Brain pericyte (primary cell): Measurements from ENCODE around the gene NTRK3.

Experiments used
- DNase-seq: peaks from one replicate; pipeline ENCODE4 v3.0.0-alpha.2; 2012; ENCODE audit warnings: low read depth, low spot score

Gene NTRK3

DNA sequence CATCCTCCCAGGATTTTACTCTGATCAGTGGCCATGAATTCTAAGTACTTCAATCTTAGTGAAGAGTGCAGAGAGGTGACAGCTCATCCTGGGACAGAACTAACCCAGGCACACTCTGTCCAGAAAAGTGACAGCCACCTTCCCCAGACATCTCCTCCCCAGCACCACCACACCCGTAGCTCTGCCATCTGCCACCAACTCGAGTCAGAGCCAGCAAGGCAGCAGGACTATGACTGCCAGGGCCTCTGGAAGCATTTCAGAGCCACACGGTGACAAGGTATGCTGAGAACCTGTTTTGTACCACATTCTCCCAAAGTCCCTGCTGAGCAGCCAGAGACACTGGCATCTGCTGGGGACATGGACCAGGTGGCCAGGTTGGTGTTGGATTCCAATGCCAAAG is 71.0 kb downstream of the NTRK3 start:
- DNase-seq, result no peak

DNA sequence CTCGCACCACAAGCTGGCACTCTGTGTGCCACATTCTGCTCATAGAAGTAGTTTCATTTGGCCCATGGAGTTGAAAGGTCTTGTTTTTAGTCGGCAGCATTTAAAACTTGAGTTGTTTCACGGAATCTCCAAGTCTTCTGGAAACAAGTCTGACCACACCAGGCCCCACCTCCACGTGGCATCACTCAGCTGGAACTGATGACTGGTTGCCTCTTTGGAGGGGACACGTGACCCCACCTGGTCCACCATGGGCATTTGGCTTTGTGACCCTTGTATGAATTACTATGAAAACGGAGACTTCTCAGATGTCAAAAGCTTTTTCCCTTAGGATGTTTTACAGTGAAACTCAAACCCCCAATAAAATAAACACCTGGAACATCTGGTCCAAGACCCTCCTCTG is 74.9 kb downstream of the NTRK3 start:
- DNase-seq, result no peak

DNA sequence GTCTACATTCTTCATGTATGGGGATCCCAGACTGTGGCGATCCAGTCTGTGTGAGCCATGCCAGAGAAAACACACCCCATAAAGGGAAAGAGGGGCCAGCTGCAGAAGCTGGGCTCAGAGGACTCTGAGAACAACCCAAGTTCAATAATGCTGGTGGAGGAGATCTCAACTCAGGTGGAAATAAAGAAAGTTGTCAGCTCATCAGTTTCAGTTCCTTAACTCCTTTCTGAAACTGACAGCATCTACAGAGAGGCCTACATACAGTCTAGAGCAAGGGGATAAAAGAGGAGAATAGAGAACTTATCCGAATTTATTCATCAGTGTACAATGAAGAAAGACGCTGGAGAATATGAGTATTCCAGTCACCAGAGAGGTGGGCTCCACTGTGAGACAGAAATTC is 77.0 kb downstream of the NTRK3 start:
- no peak for DNase-seq

DNA sequence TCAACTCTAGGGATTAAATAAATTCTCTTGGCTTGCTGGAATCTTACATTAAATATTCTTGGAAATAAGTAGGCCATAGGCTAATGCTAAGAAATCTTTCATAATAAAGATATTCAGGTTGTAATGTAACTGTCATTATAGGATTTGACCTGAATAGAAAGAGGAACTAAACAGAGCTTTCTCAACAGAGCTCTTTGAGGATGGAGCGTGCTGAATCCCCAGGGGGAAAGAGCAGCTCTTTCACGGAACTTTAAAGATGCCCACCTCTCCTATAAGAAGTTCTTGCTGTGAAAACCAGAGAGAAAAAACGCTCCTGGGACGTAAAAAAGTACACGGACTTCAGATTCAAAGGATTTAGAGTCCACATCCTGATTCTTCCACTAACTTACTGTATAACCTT is 77.9 kb downstream of the NTRK3 start:
- DNase-seq, result no peak

DNA sequence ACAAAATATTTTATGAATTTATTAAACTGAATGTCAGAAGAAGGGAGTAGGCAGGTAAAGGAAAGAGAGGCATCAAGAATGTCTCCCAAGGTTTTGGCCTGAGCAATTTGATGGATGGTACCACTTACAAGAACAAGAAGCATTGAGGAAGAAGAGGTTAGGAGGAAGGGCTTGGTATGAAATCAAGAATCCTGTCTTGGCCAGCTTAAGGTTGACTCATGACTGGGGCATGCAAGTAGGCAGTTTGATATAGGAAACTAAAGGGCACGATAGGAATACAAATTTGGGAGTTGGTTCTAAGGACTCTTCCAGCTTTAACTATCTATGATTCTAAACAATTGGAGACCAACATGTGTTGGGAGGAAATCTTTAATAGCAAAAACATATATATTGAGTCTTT is 79.1 kb downstream of the NTRK3 start:
- no peak for DNase-seq

DNA sequence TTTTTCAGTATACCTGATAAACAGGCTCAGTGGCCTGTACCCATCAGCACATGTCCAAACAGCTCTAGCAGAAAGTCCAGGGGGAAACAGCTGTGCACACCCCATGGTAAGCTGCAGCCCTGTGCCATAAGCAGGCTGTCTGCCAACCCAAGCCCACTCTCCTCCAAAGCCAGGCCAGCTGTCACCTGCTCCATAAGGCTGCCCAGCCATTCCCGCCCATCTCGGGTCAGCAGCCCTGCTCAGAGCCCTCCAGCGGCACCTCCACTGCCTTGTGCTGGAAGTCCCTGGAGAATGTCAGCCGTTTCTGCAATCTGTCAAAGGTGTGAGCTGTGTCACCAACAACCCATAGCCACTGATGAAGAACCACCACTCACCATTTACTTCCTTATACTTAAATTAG is 82.0 kb downstream of the NTRK3 start:
- DNase-seq, result no peak

DNA sequence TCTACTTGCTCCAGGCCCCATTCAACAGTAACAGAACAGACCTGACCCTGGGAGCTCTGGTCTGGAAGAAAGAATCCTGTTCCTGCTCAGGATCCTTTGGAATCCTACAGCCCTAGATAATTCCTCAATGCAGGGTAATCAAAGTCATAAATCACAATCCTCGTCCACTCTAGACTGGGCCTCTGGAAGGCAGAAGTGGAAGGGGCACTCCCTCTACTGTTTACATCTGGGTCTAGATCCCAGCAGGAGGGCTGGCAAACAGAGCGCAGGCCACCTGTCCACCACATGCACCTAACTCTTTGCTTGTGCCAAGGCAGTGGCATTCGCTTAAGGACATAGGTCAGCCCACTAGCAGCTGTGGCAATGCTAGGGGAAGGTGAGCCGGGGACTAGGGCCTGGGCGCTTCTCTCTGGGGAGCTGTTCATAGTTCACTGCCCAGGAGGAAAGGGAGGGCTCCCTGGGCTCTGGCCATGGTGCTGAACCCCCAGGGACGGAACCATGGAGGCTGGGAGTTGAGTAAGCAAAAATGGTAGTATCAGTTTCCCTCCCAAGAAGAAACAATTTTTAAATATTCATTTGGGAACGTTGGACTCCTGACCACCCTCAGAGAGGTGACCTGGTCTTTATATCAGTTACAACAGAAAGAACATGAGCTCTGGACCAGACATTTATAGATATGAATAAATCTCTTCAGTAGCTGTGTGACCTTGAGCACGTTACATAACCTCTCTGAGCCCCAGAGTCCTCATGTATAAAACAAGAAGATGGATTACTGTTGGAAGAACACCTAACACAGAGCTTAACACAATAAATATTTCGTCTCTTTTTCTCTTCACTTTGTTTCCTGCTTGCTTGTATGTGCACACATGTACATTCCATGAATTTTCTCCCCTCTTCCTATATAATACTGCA is 90.2 kb downstream of the NTRK3 start:
- no peak for DNase-seq

DNA sequence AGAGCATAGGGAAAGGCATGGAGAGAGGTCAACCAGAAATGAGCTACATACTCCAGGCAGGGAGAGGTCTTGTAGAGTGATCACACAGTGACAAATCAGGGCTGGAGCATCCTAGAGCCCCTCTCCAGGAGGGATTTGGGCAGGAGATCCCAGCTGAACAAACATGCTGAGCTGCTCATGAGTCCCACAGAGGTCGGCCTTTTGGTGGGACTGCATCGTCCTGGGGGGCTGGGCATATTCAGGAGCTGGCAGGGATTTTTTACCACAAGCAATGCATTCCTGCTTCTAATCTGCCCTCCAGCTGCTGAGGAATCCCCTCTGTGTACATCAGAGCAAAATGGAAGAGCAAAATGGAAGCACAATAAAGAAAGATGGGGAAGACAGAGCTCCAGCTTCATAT is 94.9 kb downstream of the NTRK3 start:
- no peak for DNase-seq

DNA sequence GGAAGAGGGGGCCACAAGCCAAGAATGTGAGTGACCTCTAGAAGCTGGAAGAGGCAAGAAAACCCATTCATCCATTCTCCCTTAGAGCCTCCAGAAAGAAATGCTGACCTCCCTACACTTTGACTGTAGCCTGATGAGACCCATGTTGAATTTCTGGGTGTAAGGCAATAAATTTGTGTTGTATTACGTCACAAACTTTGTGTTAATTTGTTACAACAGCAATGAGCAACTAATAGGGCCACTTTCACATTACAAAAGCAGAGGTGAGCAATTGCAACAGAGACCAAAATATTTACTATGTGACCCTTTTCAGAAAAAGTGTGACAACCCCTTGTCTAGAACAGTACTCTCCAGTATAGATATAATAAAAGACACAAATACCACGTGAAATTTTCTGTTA is 101.2 kb downstream of the NTRK3 start:
- no peak for DNase-seq

DNA sequence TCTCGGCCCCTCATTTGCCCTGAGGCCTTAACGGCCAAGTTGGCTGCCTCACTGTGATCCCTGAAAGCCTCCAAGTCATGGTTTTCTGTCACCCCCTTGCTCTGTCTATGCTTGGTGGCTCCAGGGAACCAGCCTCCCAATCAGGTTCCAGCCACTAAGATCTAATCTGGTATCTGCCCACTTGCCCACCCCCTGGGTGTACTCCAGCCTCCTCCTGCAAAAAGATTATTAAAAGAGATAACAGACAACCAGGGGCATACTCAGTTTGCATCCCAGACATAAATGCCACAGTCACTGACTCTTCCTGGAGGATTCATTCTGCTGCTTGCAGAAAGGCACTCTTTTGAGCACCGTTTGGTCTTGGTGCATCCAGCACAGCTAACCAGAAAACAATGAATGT is 103.9 kb downstream of the NTRK3 start:
- no peak for DNase-seq

DNA sequence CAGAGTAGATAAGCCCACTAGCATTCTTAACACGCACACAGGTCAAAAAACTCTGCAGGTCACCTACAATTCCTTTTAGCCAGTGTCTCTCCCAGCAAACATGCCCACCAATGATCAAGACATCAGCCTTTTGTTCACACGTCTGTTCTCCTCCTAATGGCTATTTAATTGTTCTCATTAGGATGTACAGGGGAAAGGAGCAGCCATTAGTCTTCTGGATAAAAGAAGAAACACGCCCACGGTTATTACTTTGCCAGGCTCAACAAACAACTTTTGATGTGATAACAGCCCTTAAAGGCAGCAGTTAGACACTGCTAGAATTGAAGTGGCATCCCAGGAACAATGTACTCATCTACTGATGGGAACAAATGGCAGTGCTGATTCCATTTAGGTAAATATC is 108.8 kb downstream of the NTRK3 start:
- DNase-seq, result no peak

DNA sequence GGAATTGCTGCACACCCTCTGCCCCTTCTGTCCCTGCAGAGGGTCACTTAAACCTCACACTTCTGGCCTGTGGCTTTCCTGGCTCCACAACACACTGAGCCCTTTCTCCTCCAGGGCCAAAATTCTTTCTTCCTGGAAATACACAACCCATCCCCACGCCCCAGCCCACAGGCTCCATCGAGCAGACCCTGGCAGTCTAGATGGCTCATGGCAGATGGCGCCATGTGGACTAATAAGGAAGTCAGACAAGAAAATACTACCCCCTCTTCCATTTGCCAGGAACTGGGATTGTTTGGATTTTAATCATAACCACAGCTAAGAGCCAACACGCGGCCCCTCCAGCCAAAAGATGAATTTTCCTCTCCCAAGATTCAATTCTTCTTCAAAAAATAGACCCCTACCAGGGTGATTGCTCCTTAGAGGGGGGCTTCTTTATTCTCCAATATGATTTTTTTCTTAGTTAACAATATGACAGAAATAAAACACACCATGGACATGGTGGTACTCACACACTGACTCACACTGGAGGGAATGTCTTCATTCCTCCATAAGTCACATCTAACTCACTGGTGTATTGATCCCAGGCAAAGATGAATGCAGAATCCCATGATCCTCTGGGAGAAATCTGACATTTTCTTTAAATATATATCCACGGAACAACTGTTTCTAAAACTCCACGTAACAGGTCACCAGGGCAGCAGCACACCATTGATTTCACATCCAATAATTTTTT is 111.5 kb downstream of the NTRK3 start:
- DNase-seq, result no peak

DNA sequence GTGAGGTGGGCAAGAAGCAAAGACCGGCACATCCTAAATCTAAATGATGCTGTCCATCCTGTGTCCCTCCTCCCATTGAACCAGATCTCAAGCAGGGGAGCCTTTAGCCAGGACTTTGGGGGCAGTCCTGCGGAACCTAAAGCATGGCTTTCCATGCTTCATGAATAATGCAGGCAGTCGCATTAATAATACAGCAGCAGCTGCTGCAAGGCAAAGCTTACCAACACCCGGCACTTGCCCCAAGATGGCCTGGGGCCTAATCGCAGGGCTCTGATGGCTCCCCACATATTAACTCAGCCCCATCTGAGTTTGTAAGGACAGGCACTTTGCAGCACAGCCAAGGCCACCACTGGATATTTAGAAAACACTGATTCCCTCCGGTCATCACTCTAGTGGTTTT is 114.4 kb downstream of the NTRK3 start:
- DNase-seq, result no peak

DNA sequence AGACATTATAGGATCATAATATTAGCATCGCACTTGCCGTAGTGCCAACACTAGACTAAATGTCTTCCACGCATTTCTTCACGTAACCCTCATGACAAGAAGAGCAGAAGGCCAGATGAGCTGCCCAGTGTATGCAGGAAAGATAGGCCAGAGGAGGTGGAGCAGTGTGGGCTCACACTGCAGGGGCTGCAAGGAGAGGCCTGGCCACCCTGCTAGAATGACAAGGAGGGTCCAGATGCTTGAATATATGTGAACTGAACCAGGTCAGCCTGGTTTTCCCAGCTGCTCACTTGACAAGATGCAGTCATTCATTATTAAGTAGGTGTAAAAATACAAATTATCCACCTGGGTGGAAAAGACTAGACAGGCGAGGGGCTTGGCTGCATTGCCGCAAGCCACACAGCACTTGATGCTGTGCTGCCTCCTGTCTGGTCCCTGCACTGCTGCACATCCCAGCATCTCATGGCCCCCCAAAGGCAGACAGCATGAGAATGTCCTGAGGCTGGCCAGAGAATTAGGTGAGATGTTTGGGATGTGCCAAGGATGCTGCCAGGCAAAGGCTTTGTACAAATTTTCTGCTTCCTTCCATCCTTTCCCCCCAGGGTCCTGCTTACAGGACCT is 115.2 kb downstream of the NTRK3 start:
- no peak for DNase-seq

DNA sequence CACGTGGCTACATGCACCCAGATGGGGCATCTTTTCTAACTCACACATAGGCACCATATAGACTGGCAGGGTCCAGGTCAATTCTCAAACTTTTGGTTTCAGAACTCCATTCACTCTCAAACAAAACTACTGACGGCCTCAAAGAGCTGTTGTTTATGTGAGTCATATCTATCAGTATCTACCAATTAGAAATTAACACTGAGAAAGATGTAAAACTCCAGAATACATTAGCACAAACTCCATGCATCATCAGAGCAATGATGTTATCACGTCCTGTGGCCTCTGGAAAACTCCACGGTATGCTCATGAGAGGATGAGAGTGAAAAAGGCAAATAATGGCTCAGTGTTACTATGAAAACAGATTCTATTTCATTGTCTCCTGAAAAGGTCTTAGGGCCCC is 116.1 kb downstream of the NTRK3 start:
- DNase-seq, result no peak

DNA sequence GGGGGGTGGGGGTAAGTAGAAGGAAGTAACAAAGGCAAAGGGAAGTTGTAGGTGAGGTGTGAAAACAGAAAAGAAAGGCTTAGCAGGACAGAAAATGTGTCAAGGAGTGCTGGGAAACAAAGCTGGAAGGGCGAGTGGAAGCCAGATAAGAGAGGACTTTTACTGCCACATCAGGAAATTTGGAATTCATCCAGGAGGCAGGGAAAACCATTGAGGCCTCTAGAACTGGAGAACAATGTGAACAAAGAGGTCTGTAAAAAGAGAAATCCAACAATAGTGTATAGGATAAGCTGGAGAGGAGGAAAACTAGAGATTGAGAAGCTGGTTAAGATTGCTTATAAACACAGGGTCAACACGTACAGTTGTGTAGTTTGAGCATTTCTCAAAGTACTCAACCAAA is 116.6 kb downstream of the NTRK3 start:
- no peak for DNase-seq

DNA sequence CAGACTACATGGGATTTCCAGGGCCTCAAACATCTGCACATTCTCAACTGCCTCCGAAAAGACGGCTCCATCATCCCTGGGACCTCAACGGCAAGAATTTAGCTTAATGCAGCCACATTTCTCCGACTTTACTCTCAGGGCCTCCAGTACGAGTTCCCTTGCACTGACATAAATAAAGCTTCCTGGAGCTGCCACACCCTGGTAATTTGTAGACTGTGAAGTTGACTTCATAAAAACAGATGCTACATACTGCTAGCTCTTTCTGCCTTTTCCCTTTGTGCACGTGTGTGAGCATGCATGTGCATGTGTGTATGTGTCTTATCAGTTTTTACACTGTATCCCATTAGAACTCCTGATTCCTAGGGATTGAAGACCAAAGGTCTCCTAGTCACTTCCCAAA is 122.7 kb downstream of the NTRK3 start:
- DNase-seq, result no peak

DNA sequence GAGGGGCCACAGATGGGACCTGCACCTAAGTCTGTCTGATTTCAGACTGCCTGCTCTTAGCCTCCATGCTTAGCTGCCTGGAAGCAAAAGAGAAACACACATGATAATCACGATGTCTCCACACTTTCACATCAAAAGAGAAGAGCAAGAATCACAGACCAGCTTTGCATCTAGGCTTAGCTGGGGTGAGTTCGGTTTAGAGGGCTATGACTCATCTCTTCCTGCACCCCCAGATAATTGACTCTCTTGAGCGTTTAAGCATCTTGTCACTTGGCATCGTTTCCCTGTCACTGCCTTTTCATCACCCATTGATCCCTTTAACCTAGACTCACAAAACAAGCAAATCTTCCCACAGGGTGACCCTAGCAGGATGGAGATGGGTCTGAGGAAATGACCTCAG is 124.0 kb downstream of the NTRK3 start:
- DNase-seq, result no peak

DNA sequence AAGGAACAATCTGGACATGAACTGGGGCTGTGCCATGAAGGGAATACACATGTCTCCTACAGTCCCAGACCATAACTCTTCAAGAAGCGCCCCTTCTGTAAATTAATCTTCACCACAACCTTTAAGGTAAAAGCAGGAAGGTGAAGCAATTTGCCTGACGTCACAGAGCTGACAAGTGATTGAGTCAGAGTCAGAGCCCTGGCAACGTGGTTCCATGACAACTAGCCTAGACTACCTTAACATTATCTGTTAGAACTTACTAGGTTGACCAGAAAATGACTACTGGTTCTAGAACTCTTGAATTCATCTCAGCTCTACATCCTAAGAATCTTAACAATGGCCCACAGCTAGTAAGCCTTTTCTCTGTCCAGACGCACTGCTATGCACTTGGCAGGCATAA is 124.6 kb downstream of the NTRK3 start:
- no peak for DNase-seq

DNA sequence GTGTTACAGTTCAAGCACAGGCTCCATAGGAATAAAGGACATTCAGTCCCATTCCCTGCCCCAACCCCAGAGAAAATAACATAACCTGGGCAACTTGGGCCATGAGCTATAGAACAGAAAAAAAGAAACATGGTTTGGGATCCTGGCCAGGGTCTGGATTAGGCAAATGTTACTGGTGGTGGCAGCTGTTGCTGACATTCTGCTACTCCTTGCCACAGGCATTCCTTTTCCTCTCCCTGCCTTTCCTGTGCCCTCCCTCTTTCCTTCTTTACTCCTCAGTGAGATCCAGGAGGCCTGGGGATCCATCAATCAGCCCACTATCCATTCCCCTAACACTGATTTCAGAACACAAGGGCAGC is 129.1 kb downstream of the NTRK3 start:
- DNase-seq, result no peak

DNA sequence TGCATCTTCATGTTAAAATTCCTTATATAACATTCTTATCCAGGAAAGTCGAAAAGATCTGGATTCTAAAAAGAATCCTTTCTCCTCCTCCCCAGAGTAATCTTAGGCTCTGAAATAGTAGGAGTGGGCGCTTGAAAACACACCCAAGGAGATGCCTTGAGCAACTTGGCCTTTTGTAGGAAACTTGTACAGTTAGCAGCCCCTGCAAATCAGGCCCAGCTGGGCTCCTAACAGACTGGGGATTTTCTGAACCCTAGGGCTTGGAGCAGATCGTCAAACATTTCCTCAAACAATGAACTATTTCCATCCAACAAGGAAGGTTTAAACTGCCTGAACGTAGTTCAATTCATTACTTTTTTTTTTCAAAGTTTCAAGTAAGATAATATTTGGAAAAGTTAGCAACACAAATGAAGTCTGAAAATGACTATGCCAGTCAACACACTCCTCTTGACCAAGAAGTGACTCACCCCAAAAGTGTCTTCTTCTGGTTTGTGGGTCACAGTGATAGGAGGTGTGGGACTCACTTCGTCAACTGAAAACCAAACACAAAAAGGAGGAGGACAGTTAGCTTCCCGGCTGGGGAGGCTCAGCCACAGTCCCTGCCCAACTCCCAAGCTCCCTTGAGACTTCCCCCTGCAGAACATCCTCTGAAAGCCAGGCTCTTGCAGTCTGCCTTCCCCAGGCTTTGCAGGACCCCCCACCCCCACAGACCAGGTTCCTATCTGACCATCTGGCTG is 129.7 kb downstream of the NTRK3 start:
- DNase-seq, result no peak

DNA sequence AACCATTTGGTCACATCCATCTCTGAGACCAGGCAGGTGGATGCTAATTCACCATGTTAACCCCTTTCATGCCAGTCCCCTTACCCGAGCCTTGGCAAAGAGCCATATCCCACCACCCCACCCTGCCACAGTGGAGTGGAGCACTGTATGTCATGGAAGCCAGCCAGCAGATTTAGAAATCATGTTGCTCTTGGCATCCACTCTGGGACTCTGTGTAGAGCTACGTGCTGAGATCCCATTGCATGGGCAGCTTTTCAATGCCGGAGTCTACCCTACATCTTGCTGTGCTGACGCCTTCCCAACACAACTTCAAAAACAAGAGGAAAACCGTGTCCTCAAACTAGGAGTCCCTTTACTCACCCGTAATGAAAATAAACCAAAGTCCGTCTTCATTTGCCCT is 131.0 kb downstream of the NTRK3 start:
- no peak for DNase-seq
